HepG2 (cell line): ENCODE data around the gene HECTD1. TPM values are rescaled to one million over a fixed set of nuclear protein-coding genes. Genes with fewer than 3 reads are reported as not detected.

Source experiments
- KLF16 ChIP-seq, 2 experiments: sonication (generic) in 1 of 2; formaldehyde crosslinking in 1 of 2; IDR thresholded peaks; 2 replicates each; pipeline versions ENCODE4 v1.6.1 to v1.8.0; 2016 to 2023; ENCODE audit warnings: missing genetic modification reagents in 2 of 2, missing compliant biosample characterization in 1 of 2
- NR2F1 ChIP-seq, 2 experiments: fragments of 450-650 bp in 1 of 2; formaldehyde crosslinking in 1 of 2; IDR thresholded peaks; 2 replicates each; pipeline versions ENCODE4 v1.5.0 to v1.6.1; 2016 to 2020; ENCODE audit warnings: mild to moderate bottlenecking in 1 of 2, missing compliant biosample characterization in 1 of 2, missing genetic modification reagents in 1 of 2, moderate library complexity in 1 of 2
- POGZ ChIP-seq: sonication (generic); formaldehyde crosslinking; IDR thresholded peaks from 2 replicates; pipeline ENCODE4 v1.4.0; 2020; ENCODE audit warnings: mild to moderate bottlenecking, missing genetic modification reagents
- RARA ChIP-seq: IDR thresholded peaks from 2 replicates; pipeline ENCODE4 v1.6.1; 2016; ENCODE audit warnings: missing genetic modification reagents, missing compliant biosample characterization
- SRSF1 ChIP-seq: fragments of 200-400 bp; formaldehyde crosslinking; optimal IDR thresholded peaks from 2 replicates; pipeline ENCODE3; 2017; ENCODE audit warnings: mild to moderate bottlenecking, low read depth, low read length, moderate library complexity
- XRCC5 ChIP-seq: fragments of 200-400 bp; formaldehyde crosslinking; optimal IDR thresholded peaks from 2 replicates; pipeline ENCODE3; 2017; ENCODE audit warnings: mild to moderate bottlenecking, low read length
- ZBTB49 ChIP-seq: sonication (generic); formaldehyde crosslinking; IDR thresholded peaks from 2 replicates; pipeline ENCODE4 v1.4.0; 2020; ENCODE audit warnings: missing genetic modification reagents, borderline replicate concordance
- ZFP1 ChIP-seq: IDR thresholded peaks from 2 replicates; pipeline ENCODE4 v1.6.1; 2016
- ZNF263 ChIP-seq: sonication (generic); formaldehyde crosslinking; IDR thresholded peaks from 2 replicates; pipeline ENCODE4 v1.4.0; 2020; ENCODE audit warnings: missing genetic modification reagents
- ZNF414 ChIP-seq: sonication (generic); formaldehyde crosslinking; IDR thresholded peaks from 2 replicates; pipeline ENCODE4 v1.5.0; 2020; ENCODE audit warnings: missing genetic modification reagents
- ZNF629 ChIP-seq: sonication (generic); formaldehyde crosslinking; conservative IDR thresholded peaks from 2 replicates; pipeline ENCODE4 v1.5.0; 2020; ENCODE audit warnings: missing genetic modification reagents
- ZNF720 ChIP-seq: sonication (generic); formaldehyde crosslinking; IDR thresholded peaks from 2 replicates; pipeline ENCODE4 v1.4.0; 2020; ENCODE audit warnings: missing genetic modification reagents
- polyA plus RNA-seq, 8 experiments: library from polyadenylated mRNA; depleted of rRNA in 3 of 8; stranded (reverse) in 7 of 8; unstranded in 1 of 8; fragments of >200 nt; fragmentation: Illumina TruSeq in 4 of 8; extraction: Trizol in 4 of 8; gene quantifications; 2 replicates each; pipeline versions ENCODE4 v1.2.1 to v1.2.3, GENCODE V29; 2011 to 2016; ENCODE audit warnings: low read depth in 4 of 8, missing spikeins in 1 of 8, mixed read lengths in 1 of 8; ENCODE audit not compliant: insufficient read depth in 1 of 8
- total RNA-seq, 5 experiments: library from RNA; depleted of rRNA; stranded (reverse); fragments of >200 nt; fragmentation: Illumina TruSeq; extraction: Trizol; gene quantifications; 2 replicates each; pipeline ENCODE4 v1.2.3, GENCODE V29; 2016; ENCODE audit warnings: low read depth in 1 of 5
- TF ChIP-seq, protein P1 (sequence below): sonication (generic); formaldehyde crosslinking; IDR thresholded peaks from 2 replicates; pipeline ENCODE4 v1.4.0; 2020; ENCODE audit warnings: missing genetic modification reagents
- TF ChIP-seq, protein P2 (sequence below): sonication (generic); formaldehyde crosslinking; IDR thresholded peaks from 2 replicates; pipeline ENCODE4 v1.4.0; 2020; ENCODE audit warnings: missing genetic modification reagents
- TF ChIP-seq, protein P3 (sequence below), 2 experiments: sonication (generic) in 1 of 2; formaldehyde crosslinking in 1 of 2; IDR thresholded peaks; 2 replicates each; pipeline versions ENCODE4 v1.5.1 to v1.6.1; 2011 to 2020; ENCODE audit warnings: borderline replicate concordance in 1 of 2, low read depth in 1 of 2, low read length in 1 of 2, mild to moderate bottlenecking in 1 of 2, missing genetic modification reagents in 1 of 2, moderate library complexity in 1 of 2

Gene HECTD1
- total and polyA plus RNA-seq, 2 of the 13 experiments (the other 11 are each of a cell fraction or from before 2014, with no cell fraction given): 312 to 560 TPM

DNA sequence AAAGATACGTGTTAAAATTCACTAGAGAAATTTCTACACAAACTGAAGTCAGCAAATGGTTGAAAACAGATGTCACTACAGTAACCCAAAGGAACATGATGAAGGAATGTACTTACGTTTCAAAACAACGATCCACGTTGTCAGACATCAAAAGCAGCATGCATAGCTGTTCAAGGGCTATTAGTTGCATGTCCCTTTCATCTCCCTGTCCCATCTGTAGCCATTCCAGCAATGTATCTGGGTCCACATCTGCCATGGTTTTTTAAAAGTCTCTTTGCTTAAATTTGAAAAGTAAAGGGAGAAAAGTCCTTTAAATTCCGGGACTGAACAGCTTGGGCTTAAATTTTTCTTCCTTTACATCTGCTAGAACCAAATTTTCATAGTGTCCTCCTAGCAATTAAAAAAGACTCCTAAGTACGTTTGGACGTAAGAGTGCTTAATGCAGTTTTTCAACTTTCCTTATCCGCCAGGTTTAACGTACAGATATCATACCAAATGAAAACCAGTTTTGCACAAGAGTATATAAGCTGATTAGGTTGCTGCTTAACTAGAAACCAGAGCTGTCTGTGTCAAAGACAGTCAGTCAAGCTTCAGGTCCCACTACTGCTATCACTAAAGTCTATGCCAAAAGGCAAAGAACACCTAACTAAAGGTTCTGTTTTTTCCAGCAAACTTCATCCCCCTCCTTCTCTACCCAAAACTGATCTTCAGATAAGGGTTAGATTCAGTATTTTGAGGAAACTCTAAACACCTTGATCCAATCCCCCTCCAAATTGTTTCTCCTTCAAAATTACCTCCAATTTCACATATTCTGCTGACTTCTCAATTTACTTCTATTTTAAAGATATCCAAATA lies 1.7 kb downstream of the HECTD1 start (continued):
- TF ChIP-seq, protein P1, sequence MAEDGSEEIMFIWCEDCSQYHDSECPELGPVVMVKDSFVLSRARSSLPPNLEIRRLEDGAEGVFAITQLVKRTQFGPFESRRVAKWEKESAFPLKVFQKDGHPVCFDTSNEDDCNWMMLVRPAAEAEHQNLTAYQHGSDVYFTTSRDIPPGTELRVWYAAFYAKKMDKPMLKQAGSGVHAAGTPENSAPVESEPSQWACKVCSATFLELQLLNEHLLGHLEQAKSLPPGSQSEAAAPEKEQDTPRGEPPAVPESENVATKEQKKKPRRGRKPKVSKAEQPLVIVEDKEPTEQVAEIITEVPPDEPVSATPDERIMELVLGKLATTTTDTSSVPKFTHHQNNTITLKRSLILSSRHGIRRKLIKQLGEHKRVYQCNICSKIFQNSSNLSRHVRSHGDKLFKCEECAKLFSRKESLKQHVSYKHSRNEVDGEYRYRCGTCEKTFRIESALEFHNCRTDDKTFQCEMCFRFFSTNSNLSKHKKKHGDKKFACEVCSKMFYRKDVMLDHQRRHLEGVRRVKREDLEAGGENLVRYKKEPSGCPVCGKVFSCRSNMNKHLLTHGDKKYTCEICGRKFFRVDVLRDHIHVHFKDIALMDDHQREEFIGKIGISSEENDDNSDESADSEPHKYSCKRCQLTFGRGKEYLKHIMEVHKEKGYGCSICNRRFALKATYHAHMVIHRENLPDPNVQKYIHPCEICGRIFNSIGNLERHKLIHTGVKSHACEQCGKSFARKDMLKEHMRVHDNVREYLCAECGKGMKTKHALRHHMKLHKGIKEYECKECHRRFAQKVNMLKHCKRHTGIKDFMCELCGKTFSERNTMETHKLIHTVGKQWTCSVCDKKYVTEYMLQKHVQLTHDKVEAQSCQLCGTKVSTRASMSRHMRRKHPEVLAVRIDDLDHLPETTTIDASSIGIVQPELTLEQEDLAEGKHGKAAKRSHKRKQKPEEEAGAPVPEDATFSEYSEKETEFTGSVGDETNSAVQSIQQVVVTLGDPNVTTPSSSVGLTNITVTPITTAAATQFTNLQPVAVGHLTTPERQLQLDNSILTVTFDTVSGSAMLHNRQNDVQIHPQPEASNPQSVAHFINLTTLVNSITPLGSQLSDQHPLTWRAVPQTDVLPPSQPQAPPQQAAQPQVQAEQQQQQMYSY (CRISPR knock-in tag): 0 out of 2 replicates have a peak, but pooled peaks have one; percentile 16
- TF ChIP-seq POGZ (CRISPR knock-in tag) (peak; percentile 76; the same call in 1 of the 2 replicates), SRSF1 (no peak), XRCC5 (peak; percentile 28), ZNF629 (no peak), ZNF263 (no peak), ZFP1 (CRISPR knock-in tag) (peak; percentile 67), NR2F1 (CRISPR knock-in tag; IDR thresholded peaks at IDR 0.05) (peak; percentile 22 to 33; a peak in 1 of 4 replicates), RARA (peak; percentile 87), ZNF720 (CRISPR knock-in tag) (no peak), KLF16 (CRISPR knock-in tag; IDR thresholded peaks at IDR 0.05) (peak in 1 of 2 experiments; percentile 94; a peak in 2 of 4 replicates), ZBTB49 (CRISPR knock-in tag) (peak; percentile 36; the same call in 1 of the 2 replicates), ZNF414 (CRISPR knock-in tag) (0 out of 2 replicates have a peak, but pooled peaks have one; percentile 56)
- TF ChIP-seq, protein P2, sequence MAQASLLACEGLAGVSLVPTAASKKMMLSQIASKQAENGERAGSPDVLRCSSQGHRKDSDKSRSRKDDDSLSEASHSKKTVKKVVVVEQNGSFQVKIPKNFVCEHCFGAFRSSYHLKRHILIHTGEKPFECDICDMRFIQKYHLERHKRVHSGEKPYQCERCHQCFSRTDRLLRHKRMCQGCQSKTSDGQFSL (CRISPR knock-in tag): no peak
- TF ChIP-seq, protein P3, sequence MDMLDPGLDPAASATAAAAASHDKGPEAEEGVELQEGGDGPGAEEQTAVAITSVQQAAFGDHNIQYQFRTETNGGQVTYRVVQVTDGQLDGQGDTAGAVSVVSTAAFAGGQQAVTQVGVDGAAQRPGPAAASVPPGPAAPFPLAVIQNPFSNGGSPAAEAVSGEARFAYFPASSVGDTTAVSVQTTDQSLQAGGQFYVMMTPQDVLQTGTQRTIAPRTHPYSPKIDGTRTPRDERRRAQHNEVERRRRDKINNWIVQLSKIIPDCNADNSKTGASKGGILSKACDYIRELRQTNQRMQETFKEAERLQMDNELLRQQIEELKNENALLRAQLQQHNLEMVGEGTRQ (IDR thresholded peaks at IDR 0.05; ENCODE audit: low read depth, low read length): no peak
- TF ChIP-seq, protein P3 (CRISPR knock-in tag; IDR thresholded peaks at IDR 0.05; ENCODE audit: borderline replicate concordance): no peak
